GM12864 (cell line): ENCODE data around the gene ZNF648.

ENCODE experiments used
- DNase-seq: peaks from one replicate; pipeline ENCODE4 v3.0.0-alpha.2; 2011; ENCODE audit warnings: low read depth
- H3K4me3 ChIP-seq: 2 replicates; pipeline ENCODE4 v1.5.1; 2011; ENCODE audit warnings: mild to moderate bottlenecking, low read depth, low read length, control low read depth
- CTCF ChIP-seq: IDR thresholded peaks from 2 replicates; pipeline ENCODE4 v1.5.1; 2011; ENCODE audit warnings: low read depth, mild to moderate bottlenecking, moderate library complexity, low read length, control low read depth, inconsistent platforms; ENCODE audit errors: missing control alignments

ZNF648 gene

DNA sequence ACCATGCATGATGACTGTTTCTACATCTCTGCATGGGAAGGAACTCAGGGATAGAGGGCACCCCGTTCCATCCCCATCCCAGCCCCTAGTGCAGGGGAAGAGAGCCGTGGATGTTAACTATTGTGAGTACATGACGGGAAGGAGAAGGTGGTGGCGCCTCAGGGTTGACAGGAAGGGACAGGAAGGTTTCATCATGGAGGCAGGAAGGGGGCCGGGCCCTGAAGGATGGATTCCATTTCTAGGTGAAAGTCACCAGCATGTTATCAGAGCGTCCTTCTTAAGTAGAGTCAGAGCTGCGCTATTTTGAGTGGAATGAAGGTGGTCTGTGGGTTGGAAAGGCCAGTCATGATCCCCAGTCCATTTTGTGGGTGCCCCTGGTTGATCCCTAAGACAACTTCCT, 25.1 kb upstream of the ZNF648 start:
- DNase-seq: no peak
- TF ChIP-seq CTCF: no peak
- no peak overlapping the region for H3K4me3 ChIP-seq

- TF ChIP-seq CTCF: no peak
- DNase-seq: no peak
- H3K4me3 ChIP-seq: no peak overlapping the region
Observed at GRCh38 chr1:182086136-182086535, 24.6 kb upstream of the ZNF648 start.

DNA sequence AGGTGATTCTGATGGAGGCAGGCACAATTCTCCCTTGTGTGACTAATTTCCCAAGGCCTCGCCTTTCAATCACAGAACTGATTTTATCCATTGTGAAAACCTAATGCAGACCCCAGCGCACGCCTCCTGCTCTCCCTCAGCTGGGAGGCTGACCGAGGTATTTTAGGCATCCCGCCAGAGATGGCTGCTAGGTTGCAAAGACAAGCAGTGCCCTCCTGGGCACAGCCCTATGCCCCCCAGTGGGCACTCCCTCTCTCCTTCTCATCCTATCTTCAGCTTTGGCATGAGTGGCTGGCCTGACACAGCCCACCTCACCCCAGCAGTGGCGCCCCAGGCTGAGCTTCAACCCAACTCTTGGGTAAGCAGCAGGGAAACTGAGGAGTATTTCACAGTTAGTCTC, 24.2 kb upstream of the ZNF648 start:
- no peak overlapping the region for H3K4me3 ChIP-seq
- TF ChIP-seq CTCF: no peak
- DNase-seq: no peak

DNA sequence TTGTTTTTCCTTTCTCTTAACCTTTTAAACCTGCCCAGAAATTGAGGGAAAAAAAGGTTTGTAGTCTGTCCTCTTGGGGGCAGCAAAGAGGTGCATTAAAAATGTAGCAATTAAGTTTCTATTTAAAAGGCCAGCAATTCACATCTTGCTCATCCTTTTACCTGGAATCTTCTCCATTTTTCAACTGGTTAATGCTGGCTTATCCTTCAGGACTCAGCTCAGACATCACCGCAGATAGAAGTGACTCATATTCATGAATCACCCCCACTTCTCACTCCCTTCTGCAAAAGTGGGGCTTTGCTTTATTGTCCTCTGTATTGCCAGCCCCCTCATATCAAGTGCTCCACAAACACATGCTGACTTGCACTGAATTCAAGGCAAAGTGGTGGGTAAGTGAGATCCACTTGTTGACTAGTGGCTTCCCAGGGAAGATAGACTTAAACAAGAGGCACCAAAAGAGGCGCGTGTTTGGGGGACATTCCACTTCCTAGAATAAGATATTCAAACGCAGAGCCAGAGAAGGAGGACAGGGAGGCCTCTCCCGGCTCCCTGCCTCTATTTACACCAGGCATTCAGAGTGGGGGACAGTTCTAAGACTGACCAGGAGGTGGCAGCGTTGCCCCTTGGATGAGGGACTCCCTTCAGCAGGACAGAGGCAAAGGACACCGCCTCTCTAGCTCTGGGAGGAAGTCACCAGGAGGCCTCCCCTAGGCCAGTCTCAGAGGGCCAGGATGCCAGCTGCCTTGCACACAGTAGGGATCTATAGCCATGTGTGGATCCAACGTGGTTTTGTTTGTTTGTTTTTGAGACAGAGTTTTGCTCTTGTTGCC, 23.2 kb upstream of the ZNF648 start:
- peak; percentile 85 for TF ChIP-seq CTCF
- no peak overlapping the region for H3K4me3 ChIP-seq
- peak; percentile 25 for DNase-seq

GRCh38 chr1:182083851-182084486, 22.5 kb upstream of the ZNF648 start:
- DNase-seq: no peak
- TF ChIP-seq CTCF: no peak
- H3K4me3 ChIP-seq: no peak overlapping the region

GRCh38 chr1:182080955-182081582, 19.6 kb upstream of the ZNF648 start:
- DNase-seq: peak; percentile 10
- TF ChIP-seq CTCF: peak; percentile 76
- no peak overlapping the region for H3K4me3 ChIP-seq

DNA sequence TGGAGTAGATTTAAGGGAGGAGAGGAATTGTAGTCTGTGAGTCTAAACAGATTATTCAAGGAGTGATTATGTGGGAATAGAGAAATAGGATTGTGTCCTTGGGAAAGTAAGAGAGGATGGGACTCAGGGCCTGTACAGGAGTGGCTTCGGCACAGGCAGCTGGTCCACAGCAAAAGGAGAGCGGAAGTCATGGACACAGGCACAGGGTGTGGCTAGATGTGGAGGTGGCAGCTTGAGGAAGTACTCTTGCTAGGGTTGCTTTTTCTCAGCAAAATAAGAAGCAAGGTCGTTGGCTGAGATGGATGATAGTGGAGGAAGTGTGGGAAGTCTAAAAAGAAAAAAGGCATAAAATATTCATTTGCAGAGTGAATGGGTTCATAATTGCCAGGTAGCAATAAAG, 18.5 kb upstream of the ZNF648 start:
- no peak for DNase-seq
- TF ChIP-seq CTCF: no peak

More for the DNA sequence above, 18.5 kb upstream of the ZNF648 start:
- no peak overlapping the region for H3K4me3 ChIP-seq
